ENCODE results near the gene ZNRF4.
A peak's percentile ranks its signal among the peaks of the same experiment; 100 is the strongest.
"Not testable (repeated sequence)": the region's sequence is repeated elsewhere in the genome, so short reads cannot be mapped to it uniquely, and the experiment has no call there.

ZNRF4 gene

GRCh38 chr19:5473646-5474045, 18.4 kb downstream of the ZNRF4 start:
- no peak for DNase-seq (ENCODE audit: low read depth, low spot score)

- DNase-seq (ENCODE audit: low read depth, low spot score) = no peak
Observed at GRCh38 chr19:5477451-5478215, 22.4 kb downstream of the ZNRF4 start.

- DNase-seq (ENCODE audit: low read depth, low spot score) = no peak
Observed at GRCh38 chr19:5478241-5478924, 23.2 kb downstream of the ZNRF4 start.

GRCh38 chr19:5478925-5479588, 23.8 kb downstream of the ZNRF4 start:
- DNase-seq (ENCODE audit: low read depth, low spot score) = no peak

- no peak for DNase-seq (ENCODE audit: low read depth, low spot score)
Observed at GRCh38 chr19:5479958-5480357, 24.7 kb downstream of the ZNRF4 start.

GRCh38 chr19:5480427-5480836, 25.2 kb downstream of the ZNRF4 start:
- peak; percentile 24 for DNase-seq (ENCODE audit: low read depth, low spot score)

GRCh38 chr19:5481957-5482356, 26.7 kb downstream of the ZNRF4 start:
- no peak for DNase-seq (ENCODE audit: low read depth, low spot score)

GRCh38 chr19:5484398-5485285, 29.4 kb downstream of the ZNRF4 start:
- DNase-seq (ENCODE audit: low read depth, low spot score) = peak; percentile 76

GRCh38 chr19:5485286-5485636, 30.0 kb downstream of the ZNRF4 start:
- no peak for DNase-seq (ENCODE audit: low read depth, low spot score)

- DNase-seq (ENCODE audit: low read depth, low spot score) = not testable (repeated sequence)
Observed at GRCh38 chr19:5485658-5486057, 30.4 kb downstream of the ZNRF4 start.

GRCh38 chr19:5487222-5487621, 32.0 kb downstream of the ZNRF4 start:
- DNase-seq (ENCODE audit: low read depth, low spot score) = no peak

GRCh38 chr19:5489551-5489950, 34.3 kb downstream of the ZNRF4 start:
- no peak for DNase-seq (ENCODE audit: low read depth, low spot score)

GRCh38 chr19:5491565-5491964, 36.3 kb downstream of the ZNRF4 start:
- DNase-seq (ENCODE audit: low read depth, low spot score) = no peak

GRCh38 chr19:5492281-5492634, 37.0 kb downstream of the ZNRF4 start:
- no peak for DNase-seq (ENCODE audit: low read depth, low spot score)

- DNase-seq (ENCODE audit: low read depth, low spot score) = peak; percentile 39
Observed at GRCh38 chr19:5492635-5493409, 37.6 kb downstream of the ZNRF4 start.

GRCh38 chr19:5494773-5495172, 39.6 kb downstream of the ZNRF4 start:
- no peak for DNase-seq (ENCODE audit: low read depth, low spot score)

GRCh38 chr19:5495792-5496191, 40.6 kb downstream of the ZNRF4 start:
- DNase-seq (ENCODE audit: low read depth, low spot score) = no peak

GRCh38 chr19:5497297-5497696, 42.1 kb downstream of the ZNRF4 start:
- no peak for DNase-seq (ENCODE audit: low read depth, low spot score)

- DNase-seq (ENCODE audit: low read depth, low spot score) = no peak
Observed at GRCh38 chr19:5498830-5499550, 43.8 kb downstream of the ZNRF4 start.

- no peak for DNase-seq (ENCODE audit: low read depth, low spot score)
Observed at GRCh38 chr19:5501907-5502306, 46.7 kb downstream of the ZNRF4 start.
